Loucy (cell line): ENCODE measurements around the gene NDEL1.

Experiments used
- H2AFZ ChIP-seq: fragments of 200-600 bp; sonication (generic); 2 replicates; pipeline ENCODE4 v1.6.0; 2016; ENCODE audit warnings: antibody characterized with exemption, mild to moderate bottlenecking, low read length, moderate library complexity
- H3F3A ChIP-seq: fragments of 200-600 bp; 2 replicates; pipeline ENCODE4 v1.6.0; 2016; ENCODE audit warnings: antibody characterized with exemption, low read depth, mild to moderate bottlenecking
- H3K27me3 ChIP-seq: fragments of 200-600 bp; sonication (generic); 2 replicates; pipeline ENCODE4 v1.6.1; 2014; ENCODE audit warnings: low read length, mild to moderate bottlenecking; ENCODE audit not compliant: insufficient read depth, poor library complexity, severe bottlenecking
- H3K36me3 ChIP-seq: fragments of 200-600 bp; sonication (generic); 2 replicates; pipeline ENCODE4 v1.6.1; 2016; ENCODE audit warnings: low read length; ENCODE audit not compliant: insufficient read depth
- H3K4me1 ChIP-seq: fragments of 200-600 bp; sonication (generic); 2 replicates; pipeline ENCODE4 v1.5.1; 2014; ENCODE audit warnings: low read length, mild to moderate bottlenecking; ENCODE audit not compliant: insufficient read depth, poor library complexity, severe bottlenecking
- H3K4me2 ChIP-seq: fragments of 200-600 bp; sonication (generic); 2 replicates; pipeline ENCODE4 v1.6.0; 2014; ENCODE audit warnings: antibody characterized with exemption, low read length, low read depth, mild to moderate bottlenecking; ENCODE audit not compliant: poor library complexity, severe bottlenecking
- H3K4me3 ChIP-seq: fragments of 200-600 bp; sonication (generic); 2 replicates; pipeline ENCODE4 v1.5.1; 2014; ENCODE audit warnings: low read length, mild to moderate bottlenecking, mixed read lengths; ENCODE audit not compliant: poor library complexity, severe bottlenecking
- H3K79me2 ChIP-seq: fragments of 200-600 bp; sonication (generic); 2 replicates; pipeline ENCODE4 v1.6.1; 2014; ENCODE audit warnings: low read length; ENCODE audit not compliant: insufficient read depth
- H3K9ac ChIP-seq: fragments of 200-600 bp; sonication (generic); 2 replicates; pipeline ENCODE4 v1.6.0; 2014; ENCODE audit warnings: mild to moderate bottlenecking, low read depth, low read length, moderate library complexity; ENCODE audit not compliant: poor library complexity, severe bottlenecking
- H3K9me2 ChIP-seq: fragments of 200-600 bp; sonication (generic); replicated peaks from 2 replicates; pipeline ENCODE4 v1.6.1; 2016; ENCODE audit warnings: low read depth, low read length, mixed read lengths
- H3K9me3 ChIP-seq: fragments of 200-600 bp; sonication (generic); 2 replicates; pipeline ENCODE4 v1.6.1; 2014; ENCODE audit warnings: mild to moderate bottlenecking, antibody characterized with exemption, low read length, low read depth; ENCODE audit not compliant: insufficient read depth
- H4K20me1 ChIP-seq: fragments of 200-600 bp; sonication (generic); 2 replicates; pipeline ENCODE4 v1.6.0; 2014; ENCODE audit warnings: antibody characterized with exemption, low read length, mild to moderate bottlenecking; ENCODE audit not compliant: insufficient read depth, poor library complexity, severe bottlenecking
- CTCF ChIP-seq: fragments of 200-600 bp; sonication (generic); conservative IDR thresholded peaks from 2 replicates; pipeline ENCODE4 v1.5.1; 2014; ENCODE audit warnings: mild to moderate bottlenecking, antibody characterized with exemption, low read length
- EZH2phosphoT487 ChIP-seq: fragments of 200-600 bp; IDR thresholded peaks from 2 replicates; pipeline ENCODE4 v1.6.1; 2018; ENCODE audit warnings: antibody characterized with exemption, mild to moderate bottlenecking, moderate library complexity, borderline replicate concordance

Gene NDEL1

GRCh38 chr17:8435245-8436168 is at the start of gene NDEL1:
NDEL1 (plus strand) TSS chr17:8435884; CDS start chr17:8444272, 8,388 bp downstream.
- TF ChIP-seq CTCF = no peak
- TF ChIP-seq EZH2phosphoT487 = no peak
- Histone ChIP-seq H3K36me3 (no peaks in the 10 kb centered on the region), H2AFZ (peak within 1 kb of the TSS; percentile 72), H3K4me1 (peaks cover 31% of the 10 kb centered on the region), H3F3A (no peaks in the 10 kb centered on the region), H3K79me2 (peaks cover 43% of the 10 kb centered on the region), H4K20me1 (peaks cover 28% of the 10 kb centered on the region), H3K4me2 (peak within 1 kb of the TSS; percentile 93), H3K27me3 (no peaks in the 10 kb centered on the region), H3K9ac (peak within 1 kb of the TSS; percentile 86), H3K9me3 (no peaks in the 10 kb centered on the region), H3K4me3 (peak within 1 kb of the TSS; percentile 86), H3K9me2 (no peaks in the 10 kb centered on the region)

- Histone ChIP-seq H3K36me3 (no peaks in the 10 kb centered on the region), H3K27me3 (peaks cover 8% of the 10 kb centered on the region), H3K9me2 (no peaks in the 10 kb centered on the region), H3K4me3 (no peak overlapping the region), H3K4me2 (no peak overlapping the region), H3F3A (no peaks in the 10 kb centered on the region), H3K79me2 (peaks cover 20% of the 10 kb centered on the region), H4K20me1 (peaks cover 8% of the 10 kb centered on the region), H3K9ac (no peak overlapping the region), H3K9me3 (no peaks in the 10 kb centered on the region), H3K4me1 (peaks cover 13% of the 10 kb centered on the region), H2AFZ (no peak overlapping the region)
- TF ChIP-seq CTCF (no peak), EZH2phosphoT487 (no peak)
Observed at GRCh38 chr17:8386841-8387240, 48.8 kb upstream of the NDEL1 start.

GRCh38 chr17:8387914-8388651 is 47.6 kb upstream of the NDEL1 start:
- Histone ChIP-seq H3K9me2 (no peaks in the 10 kb centered on the region), H3K9ac (no peak overlapping the region), H3K36me3 (no peaks in the 10 kb centered on the region), H3K4me2 (no peak overlapping the region), H3K27me3 (no peaks in the 10 kb centered on the region), H2AFZ (no peak overlapping the region), H3K9me3 (no peaks in the 10 kb centered on the region), H3F3A (no peaks in the 10 kb centered on the region), H3K79me2 (peaks cover 9% of the 10 kb centered on the region; the same call in 1 of the 2 replicates), H4K20me1 (no peaks in the 10 kb centered on the region), H3K4me1 (peaks cover 13% of the 10 kb centered on the region), H3K4me3 (no peak overlapping the region)
- TF ChIP-seq EZH2phosphoT487 (no peak), CTCF (no peak)
